NCI-H460 (cell line): Measurements from ENCODE around the gene WDR5. TPM values are rescaled to one million over a fixed set of nuclear protein-coding genes. Genes with fewer than 3 reads are reported as not detected.

Experiments used
- DNase-seq: peaks from one replicate; pipeline ENCODE4 v3.0.0-alpha.2; 2016; ENCODE audit warnings: low read depth; ENCODE audit errors: extremely low read depth
- total RNA-seq: library from RNA; depleted of rRNA; stranded (reverse); fragments of >200 nt; shearing (Covaris generic); gene quantifications from 2 replicates; pipeline ENCODE4 v1.2.3, GENCODE V29; 2014

The WDR5 gene
- total RNA-seq, 1 experiment from 2014 or later, result 32.3 TPM

DNA sequence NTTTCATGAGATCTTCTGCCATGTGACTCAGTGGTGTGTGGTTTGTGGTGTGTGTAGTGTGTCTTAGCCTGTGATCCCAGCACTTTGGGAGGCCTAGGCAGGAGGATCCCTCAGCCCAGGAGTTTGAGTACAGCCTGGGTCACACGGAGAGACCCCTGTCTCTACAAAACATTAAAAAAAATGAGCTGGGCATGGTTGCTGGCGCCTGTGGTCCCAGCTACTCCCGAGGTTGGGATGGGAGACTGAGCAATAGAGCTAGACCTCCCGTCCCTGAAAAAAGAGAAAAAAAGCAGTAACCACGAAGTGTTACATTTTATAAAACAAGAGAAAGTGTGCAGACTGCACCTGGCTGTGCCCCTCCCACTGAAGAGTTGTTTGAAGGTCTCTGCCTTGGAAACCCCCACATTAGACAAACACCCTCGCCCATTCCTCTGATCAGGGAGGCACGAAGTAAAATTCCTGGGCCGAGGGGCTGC is 49.7 kb downstream of the WDR5 start:
- no peak for DNase-seq

DNA sequence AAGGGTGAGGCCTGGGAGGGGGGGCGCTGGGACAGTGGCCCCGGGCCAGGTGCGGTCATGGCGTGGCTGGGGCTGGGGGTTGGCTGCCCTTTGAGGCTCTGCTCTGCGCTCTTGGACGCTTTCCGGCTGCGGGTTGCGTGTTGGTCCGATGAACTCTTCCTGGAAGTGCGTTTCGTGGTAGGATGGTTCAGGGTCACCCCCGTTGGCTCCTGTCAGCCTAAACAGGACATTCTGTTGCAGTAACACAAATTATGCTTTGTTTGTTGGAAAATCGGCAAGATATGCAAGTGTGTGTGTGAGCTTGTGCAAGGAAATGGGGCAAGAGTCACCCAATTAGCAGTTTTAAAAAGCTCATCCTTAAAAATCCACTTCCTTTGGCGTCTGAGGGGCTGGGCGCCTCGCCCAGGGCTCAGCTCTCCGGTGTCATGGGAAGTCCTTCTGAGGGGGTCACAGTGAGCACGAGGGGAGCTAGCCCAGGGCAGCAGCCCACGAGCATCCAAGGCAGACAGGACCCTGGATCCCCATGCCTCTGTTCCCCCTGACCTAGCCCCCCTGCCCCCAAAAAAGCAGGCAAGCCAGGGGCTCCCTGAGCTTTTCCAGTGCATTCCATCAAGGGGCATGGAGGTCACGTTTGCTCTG is 50.7 kb downstream of the WDR5 start:
- no peak for DNase-seq

- DNase-seq, result no peak
Measured at GRCh38 chr9:134187110-134187531, 51.2 kb downstream of the WDR5 start.

DNA sequence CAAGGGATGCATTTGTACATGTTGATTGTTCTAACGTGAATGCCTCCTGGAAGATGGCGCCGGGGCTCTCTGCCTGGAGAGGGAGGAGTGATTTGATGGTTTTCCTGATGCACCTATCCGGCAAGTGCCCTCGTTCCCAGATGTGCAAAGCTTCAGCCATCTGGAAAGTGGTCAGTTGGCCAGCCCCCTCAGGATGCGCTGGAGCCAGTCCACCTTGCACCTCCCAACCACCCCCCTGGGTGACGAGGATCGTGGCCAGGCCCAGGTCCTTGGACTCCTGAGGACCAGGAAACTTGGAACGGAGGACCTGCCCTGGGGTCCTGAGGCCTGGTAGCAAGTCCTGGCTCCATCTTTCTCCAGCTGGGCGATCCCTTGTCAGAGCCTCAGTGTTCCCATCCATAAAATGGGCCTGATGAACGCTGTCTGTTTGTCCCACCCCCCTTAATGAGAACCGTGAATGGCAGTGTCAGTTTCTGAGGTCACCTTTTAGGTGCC is 52.1 kb downstream of the WDR5 start:
- no peak for DNase-seq

DNA sequence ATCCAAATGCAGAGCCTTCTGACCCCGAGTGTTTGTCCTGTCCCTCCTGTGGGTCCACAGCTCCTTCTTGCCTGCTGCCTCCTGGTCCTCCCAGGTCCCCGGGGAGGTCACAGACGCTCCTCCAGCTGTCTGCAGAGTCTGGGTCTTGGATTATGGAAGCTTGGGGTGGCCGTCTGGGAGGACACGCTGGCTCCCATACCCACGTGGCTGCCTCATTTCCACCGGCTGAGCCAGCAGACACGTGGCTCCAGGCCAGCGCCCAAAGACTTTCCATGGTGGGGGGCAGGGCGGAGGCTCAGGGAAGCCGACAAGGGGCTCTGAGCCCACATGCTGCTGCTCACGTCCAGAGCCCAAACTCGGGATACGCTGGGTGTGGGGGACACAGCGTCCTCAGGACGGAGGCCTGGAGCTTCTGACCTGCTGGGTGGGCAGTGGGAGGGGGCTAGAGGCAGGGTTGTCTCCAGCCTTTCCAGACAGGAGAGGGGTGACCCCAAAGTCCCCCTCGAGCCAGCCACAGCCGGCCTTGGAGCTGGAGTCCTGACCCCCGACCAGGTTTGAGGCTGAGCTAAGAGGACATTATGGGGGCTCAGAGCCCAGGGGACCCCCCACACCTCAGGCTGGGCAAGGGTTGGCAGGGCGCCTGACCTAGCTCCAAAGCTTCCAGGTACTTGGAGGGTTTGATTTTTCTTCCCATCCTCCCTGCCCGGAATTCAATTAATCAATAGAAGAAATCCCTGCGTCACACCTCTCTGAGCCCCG is 52.7 kb downstream of the WDR5 start:
- DNase-seq, result no peak

- DNase-seq, result no peak
Measured at GRCh38 chr9:134189145-134189469, 53.2 kb downstream of the WDR5 start.

GRCh38 chr9:134189470-134190231 is 53.8 kb downstream of the WDR5 start:
- no peak for DNase-seq

DNA sequence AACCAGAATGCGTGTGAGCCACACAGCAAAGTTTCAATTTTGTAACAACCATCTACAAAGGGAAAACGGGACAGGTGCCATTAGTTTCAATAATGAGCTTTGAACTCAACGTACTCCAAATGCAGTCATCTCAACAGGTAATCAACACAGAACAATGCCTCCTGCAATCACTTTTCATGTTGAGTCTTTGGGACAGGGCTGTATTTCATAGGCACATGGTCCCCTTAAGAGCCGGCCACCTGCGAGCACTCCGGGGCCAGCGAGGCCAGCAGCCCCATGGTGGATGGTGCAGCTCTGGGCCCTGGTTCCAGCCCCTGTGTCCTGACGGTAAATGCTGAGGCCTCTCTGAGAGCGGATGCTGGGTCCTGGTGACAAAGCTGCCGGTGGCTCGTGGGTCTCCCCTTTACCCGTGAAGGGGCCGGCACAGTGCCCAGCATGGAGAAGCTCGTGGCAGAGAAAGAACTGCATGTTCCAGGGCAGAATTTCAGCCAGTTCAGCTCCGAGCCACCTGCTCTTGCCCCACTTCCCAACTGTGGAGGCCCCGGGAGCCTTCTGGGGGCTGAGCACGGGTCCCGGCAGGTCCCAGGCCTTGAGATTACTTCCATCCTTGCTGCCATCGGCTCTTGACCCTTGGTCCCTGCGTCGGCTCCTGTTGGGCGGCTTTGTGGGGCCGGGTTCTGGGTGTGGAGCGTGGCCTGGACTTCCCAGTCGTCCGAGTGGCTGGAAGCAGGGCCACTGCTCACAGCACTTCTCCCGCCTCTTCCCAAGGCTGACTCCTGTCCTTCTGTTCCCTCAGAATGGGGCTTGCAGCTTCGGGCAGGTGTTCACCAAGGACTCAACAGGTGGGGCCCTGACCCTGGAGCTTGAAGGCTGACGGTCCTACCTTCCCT is 54.6 kb downstream of the WDR5 start:
- DNase-seq, result no peak

DNA sequence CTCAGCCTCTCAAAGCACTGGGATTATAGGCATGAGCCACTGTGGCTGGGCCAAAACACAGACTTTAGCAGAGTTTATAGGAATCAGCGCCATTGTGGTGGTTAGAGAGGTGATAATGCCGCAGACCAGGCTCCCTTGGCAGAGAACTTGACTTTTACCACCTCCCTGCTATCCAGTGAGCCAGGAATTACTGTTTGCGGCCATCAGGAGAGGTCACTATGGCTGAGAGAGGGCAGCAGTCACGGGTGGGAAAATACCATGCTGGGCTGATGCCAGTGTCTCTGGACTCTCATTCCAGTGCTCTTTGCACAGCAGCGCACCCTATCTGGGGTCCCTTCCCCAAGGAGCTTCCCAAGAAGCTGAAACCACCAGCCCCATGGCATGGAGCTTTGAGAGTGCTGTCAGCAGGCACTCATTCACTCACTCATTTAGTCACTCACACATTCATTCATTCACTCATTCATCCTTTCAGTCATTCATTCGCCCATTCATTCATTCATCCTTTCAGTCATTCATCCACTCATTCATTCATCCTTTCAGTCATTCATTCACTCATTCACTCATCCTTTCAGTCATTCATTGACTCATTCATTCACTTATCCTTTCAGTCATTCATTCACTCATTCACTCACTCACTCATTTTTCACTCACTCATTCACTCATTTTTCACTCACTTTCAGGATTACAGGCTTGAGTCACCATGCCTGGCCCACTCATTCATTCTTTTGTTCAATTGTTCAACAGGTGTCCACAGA is 55.8 kb downstream of the WDR5 start:
- no peak for DNase-seq

DNA sequence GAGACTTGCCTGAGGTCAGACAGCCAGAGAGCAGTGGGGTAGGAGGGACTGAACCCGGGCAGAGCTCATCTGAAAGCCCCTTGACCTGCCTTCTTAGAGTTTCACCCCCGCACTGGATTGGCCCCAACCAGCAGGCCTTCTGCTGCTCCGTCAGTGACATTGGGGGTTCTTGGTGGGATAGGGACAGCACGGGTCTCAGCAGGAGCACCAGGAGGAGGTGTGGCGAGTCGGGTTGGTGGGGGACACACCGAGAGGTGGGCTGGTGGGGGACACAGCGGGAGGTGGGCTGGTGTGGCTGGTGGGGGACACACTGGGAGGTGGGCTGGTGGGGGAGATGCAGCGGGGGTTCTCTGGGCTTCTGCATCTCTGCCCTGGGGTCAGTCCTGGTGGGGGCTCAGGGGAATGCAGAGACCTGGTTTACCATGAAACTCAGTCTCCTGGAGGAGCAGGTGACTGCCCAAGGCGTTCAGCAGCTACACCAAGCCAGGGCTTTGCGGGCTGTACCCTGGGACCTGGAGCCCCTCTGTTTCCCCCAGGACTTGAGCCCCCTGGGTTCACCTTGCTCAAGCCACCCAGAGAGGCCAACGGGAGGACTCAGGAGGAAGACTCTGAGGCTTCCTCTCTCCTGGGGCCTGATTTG is 56.5 kb downstream of the WDR5 start:
- DNase-seq, result no peak

DNA sequence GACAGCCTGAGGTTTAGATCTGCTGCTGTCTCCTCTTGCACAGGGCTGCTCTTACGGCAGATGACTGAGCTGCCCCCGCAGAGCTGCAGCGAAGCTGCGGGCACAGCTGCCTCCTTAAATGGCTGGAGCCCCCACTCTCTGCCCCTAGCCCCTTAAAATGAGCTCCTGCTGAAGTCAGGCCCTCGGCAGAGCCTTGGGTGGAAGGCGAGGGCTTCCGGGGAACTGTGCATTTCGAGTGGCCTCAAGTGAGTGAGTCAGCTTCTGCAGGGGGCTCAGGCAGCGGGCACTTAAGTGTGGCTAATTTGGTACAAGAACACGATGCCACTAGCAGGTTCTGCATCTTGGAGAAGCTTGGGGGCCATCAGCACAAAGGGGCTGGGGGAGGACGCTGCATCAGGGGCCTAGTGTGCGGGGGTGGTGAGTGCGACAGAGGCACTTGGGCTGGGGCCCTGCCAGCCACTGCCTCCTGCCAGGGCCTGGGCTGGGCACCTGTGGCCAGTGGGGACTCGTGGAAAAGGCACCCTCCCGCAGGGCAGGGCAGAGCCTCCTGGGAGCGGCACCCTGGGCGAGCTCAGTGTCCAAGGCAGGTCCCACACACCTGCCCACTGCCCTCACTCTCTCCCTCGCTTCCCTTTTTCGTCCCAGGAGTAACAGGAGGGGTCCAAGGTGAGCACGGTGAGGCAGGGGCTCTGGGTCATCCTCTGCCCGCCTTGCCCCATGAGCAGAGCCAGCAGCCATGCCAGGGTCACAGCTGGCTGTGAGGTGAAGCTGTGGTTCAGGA is 57.3 kb downstream of the WDR5 start:
- DNase-seq, result no peak

- DNase-seq, result no peak
Measured at GRCh38 chr9:134193912-134194535, 58.1 kb downstream of the WDR5 start.

GRCh38 chr9:134195558-134195957 is 59.7 kb downstream of the WDR5 start:
- DNase-seq, result no peak

DNA sequence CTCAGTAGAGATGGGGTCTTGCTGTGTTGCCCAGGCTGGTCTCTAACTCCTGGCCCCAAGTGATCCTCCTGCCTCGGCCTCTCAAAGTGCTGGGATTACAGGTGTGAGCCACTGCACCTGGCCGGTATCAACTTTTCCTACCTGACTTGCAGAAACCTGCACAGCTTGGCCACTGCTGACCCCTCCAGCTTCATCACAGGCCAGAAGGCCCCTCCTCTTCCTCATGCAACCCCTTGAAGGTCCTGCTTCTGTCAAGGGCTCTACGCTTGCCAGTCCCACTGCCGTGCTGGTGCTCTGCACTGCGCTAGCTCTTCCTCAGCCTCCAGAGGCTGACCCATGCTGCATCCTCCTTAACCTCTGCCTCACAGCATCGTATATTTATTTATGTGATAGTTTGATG is 61.0 kb downstream of the WDR5 start:
- DNase-seq, result no peak

GRCh38 chr9:134198791-134199190 is 62.9 kb downstream of the WDR5 start:
- no peak for DNase-seq

DNA sequence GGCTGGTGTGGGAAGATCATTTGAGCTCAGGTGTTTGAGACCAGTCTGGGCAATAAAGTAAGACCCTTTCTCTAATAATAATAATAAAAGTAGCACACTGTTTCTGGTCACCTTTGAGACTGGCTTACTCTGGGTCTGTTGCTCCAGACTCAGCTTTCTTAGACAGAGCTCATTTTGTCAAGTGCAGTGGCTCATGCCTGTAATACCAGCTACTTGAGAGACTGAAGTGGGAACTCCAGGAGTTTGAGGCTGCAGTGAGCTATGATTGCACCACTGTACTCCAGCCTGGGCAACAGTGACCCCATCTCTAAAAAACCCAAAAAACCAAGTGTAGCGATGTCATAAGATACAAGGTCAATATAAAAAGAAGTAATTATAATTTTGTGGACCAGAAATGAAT is 64.8 kb downstream of the WDR5 start:
- no peak for DNase-seq

DNA sequence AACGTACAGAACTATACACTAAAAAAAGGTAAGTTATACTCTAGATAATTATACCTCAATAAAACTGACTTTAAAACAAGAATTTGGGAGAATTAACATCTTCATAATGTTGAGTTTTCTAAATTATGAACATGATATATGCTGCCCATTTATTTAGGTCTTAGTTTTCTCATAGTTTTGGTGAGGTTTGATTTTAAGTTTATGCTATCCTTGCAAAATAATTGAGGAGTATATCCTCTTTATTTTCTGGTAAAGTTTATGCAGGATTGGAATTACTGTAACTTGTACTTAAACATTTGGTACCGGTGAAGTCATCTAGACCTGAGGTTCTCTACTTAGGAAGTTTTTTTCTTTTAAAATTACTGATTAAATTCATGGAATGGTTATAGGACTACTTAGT is 67.3 kb downstream of the WDR5 start:
- DNase-seq, result no peak

- DNase-seq, result no peak
Measured at GRCh38 chr9:134204041-134204440, 68.2 kb downstream of the WDR5 start.
